Stomach smooth muscle (tissue), 2 donors: ENCODE measurements around the gene GET3.

Source experiments
- H3K27ac ChIP-seq: one replicate; pipeline ENCODE4 v1.7.0; 2013; ENCODE audit warnings: mild to moderate bottlenecking, low read length, inconsistent platforms
- H3K27me3 ChIP-seq, 2 donors: one replicate each; pipeline ENCODE4 v1.7.0; 2013; ENCODE audit warnings: low read length in 2 of 2; ENCODE audit not compliant: insufficient read depth in 2 of 2, control insufficient read depth in 1 of 2
- H3K36me3 ChIP-seq, 2 donors: one replicate each; pipeline ENCODE4 v1.7.0; 2013; ENCODE audit warnings: low read length in 2 of 2; ENCODE audit not compliant: control insufficient read depth in 2 of 2, insufficient read depth in 2 of 2
- H3K4me1 ChIP-seq: one replicate; pipeline ENCODE4 v1.7.0; 2013; ENCODE audit warnings: low read length; ENCODE audit not compliant: control insufficient read depth, insufficient read depth
- H3K4me3 ChIP-seq, 2 donors: one replicate each; pipeline ENCODE4 v1.7.0; 2013; ENCODE audit warnings: low read length in 2 of 2
- H3K9ac ChIP-seq, 2 donors: one replicate each; pipeline ENCODE4 v1.7.0; 2013; ENCODE audit warnings: low read length in 2 of 2, mild to moderate bottlenecking in 1 of 2
- H3K9me3 ChIP-seq, 2 donors: one replicate each; pipeline ENCODE4 v1.7.0; 2013; ENCODE audit warnings: low read length in 2 of 2; ENCODE audit not compliant: control insufficient read depth in 2 of 2
- donor health status: healthy.
- donor health status: Pancreatic carcinoma.

The GET3 gene

DNA sequence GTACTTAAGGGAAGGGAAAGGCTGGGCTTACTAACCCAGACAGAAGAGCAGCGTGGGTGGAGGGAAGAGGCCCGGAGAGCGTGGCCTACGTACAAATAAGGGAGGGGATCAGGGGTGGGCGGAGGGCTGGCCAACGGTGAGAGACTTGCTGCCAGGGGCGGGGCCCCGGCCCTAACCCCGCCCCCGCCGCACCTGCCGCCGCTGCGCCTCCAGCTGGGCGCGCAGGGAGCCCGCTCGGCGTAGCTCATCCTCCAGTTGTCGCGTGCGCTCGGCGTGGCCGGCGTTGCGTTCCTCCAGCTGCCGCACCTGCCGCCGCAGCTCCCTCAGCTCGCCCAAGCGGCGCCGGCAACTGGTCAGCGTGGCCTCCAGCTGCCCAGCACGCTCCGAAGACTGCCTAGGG lies 32.4 kb downstream of the GET3 start:
- Histone ChIP-seq H3K4me1 (peaks cover 3% of the 10 kb centered on the region), H3K9ac (no peak overlapping the region), H3K27me3 (no peaks in the 10 kb centered on the region), H3K4me3 (no peak overlapping the region), H3K9me3 (no peaks in the 10 kb centered on the region), H3K36me3 (peaks cover 0 to 2% of the 10 kb centered on the region in 2 donors), H3K27ac (no peak overlapping the region)

DNA sequence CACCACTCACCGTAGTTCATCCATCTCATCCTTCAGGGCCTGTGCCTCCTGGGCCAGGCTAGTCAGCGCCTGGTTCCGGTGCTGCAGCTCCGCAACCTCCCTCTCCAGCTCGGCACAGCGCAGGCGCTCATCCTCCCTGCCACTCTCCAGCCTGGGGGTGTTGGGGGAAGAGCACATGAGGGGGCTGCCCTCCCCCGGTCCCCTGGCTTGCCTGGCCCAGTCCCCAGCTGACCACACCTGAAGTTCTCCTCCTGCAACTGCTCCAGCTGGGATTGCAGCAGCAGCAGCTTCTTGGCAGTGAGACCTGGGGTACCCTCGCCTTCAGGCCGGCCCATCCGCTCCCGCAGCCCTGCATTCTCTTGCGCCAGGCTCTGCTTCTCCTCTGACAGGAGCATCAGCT lies 33.6 kb downstream of the GET3 start:
- Histone ChIP-seq H3K9me3 (no peaks in the 10 kb centered on the region), H3K27me3 (no peaks in the 10 kb centered on the region), H3K36me3 (peaks cover 0 to 2% of the 10 kb centered on the region in 2 donors), H3K27ac (no peak overlapping the region), H3K4me1 (peaks cover 9% of the 10 kb centered on the region), H3K9ac (no peak overlapping the region), H3K4me3 (no peak overlapping the region)

DNA sequence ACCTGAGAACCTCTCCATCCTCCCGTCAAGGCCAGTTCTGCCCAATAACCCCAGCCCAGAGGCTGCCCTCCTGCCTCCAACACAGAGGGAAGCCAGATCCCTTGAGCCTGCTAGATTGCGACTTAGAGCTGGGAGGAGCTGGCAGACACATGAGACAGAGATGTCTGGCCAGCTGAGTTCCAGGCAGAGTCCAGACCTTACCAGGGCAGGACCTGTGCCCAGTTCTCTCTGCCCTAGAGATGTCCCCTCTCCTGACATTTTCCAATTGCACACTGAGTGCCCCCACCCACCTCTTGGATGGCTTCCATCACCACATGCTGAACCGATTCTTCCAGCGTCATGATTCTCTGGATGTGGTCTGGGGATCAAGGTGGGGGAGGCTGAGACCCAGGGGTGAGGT lies 35.0 kb downstream of the GET3 start:
- H3K9ac ChIP-seq = no peak overlapping the region
- no peak overlapping the region for H3K27ac ChIP-seq
- peaks cover 12% of the 10 kb centered on the region for H3K4me1 ChIP-seq
- H3K36me3 ChIP-seq = peaks cover 0 to 2% of the 10 kb centered on the region in 2 donors
- no peak overlapping the region for H3K4me3 ChIP-seq
- no peaks in the 10 kb centered on the region for H3K9me3 ChIP-seq
- no peaks in the 10 kb centered on the region for H3K27me3 ChIP-seq

DNA sequence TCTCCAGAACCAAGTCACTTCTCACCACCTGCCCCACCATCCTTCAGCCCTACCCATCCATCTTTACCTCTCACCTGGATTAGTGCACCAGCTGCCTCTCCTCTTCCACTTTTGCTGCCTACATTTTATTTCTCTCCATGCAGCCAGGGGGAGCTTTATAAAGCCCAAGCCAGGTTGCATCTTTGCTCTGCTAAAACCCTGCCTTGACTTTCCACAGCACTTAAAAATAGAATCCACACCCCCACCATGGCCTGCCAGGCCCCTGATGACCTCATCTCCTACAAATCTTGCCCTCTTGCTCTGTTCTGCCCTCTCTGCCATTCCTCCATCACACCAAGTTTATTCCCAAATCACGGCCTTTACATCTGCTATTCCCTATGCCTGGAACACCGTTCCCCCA lies 36.3 kb downstream of the GET3 start:
- no peaks in the 10 kb centered on the region for H3K9me3 ChIP-seq
- no peak overlapping the region for H3K4me3 ChIP-seq
- peaks cover 25% of the 10 kb centered on the region for H3K4me1 ChIP-seq
- H3K9ac ChIP-seq = no peak overlapping the region
- H3K27me3 ChIP-seq = no peaks in the 10 kb centered on the region
- H3K36me3 ChIP-seq = peaks cover 0 to 2% of the 10 kb centered on the region in 2 donors
- no peak overlapping the region for H3K27ac ChIP-seq

DNA sequence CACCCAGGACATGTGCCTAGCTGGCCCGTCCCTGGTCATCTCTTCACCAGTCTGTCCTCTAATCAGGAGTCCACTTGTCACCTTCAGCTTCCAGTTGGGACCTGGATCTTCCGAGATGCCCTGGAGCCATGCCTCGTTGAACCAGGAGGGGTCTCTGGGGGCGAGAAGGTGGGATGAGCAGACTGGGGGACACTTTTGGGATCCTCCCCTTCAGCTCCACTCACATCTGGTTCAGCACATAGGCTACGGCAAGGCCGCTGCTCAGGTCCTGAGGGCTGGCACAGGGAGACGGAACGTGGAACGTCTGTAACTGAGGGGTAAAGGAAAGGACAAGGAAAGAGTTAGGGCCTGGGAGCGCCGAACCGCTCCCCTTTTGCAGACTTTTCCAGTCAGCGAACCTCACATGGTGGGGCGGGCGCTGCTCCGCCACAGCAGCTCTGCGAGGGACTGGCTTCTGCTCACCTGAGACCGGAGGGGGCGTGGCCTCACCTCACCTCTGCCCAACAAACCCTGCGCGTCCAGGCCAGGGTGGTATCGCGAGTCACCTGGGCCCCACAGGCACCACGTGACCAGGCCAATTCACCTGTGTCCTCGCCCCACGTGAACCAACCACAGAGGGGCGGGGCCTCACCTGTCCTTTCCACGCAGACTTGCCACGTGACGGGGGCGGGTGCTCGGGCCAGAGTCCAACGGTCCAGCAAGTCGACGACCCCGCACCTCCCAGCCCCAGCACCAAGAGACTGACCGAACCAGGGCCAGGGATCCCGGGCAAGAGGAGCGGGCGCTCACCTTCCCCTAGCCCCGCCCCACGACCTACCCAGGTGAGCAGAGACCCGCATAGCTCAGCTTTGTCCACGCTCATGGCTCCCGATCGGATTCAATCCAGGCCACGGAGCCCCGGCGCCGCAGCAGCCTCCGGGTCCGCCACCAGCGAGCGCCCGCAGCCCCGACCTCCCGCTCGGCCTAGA lies 37.6 kb downstream of the GET3 start, which contains the start of gene HOOK2:
HOOK2 (minus strand) TSS at position 965 of the 968 bp plus-strand sequence; CDS start at position 862, 103 bp downstream.
- Histone ChIP-seq H3K27me3 (no peaks in the 10 kb centered on the region), H3K9me3 (no peaks in the 10 kb centered on the region), H3K4me1 (peaks cover 36% of the 10 kb centered on the region), H3K4me3 (peak within 1 kb of the TSS; percentile 73 to 84), H3K9ac (peak within 1 kb of the TSS; percentile 64 to 65), H3K27ac (no peak within 1 kb of the TSS), H3K36me3 (peaks cover 0 to 2% of the 10 kb centered on the region in 2 donors)

DNA sequence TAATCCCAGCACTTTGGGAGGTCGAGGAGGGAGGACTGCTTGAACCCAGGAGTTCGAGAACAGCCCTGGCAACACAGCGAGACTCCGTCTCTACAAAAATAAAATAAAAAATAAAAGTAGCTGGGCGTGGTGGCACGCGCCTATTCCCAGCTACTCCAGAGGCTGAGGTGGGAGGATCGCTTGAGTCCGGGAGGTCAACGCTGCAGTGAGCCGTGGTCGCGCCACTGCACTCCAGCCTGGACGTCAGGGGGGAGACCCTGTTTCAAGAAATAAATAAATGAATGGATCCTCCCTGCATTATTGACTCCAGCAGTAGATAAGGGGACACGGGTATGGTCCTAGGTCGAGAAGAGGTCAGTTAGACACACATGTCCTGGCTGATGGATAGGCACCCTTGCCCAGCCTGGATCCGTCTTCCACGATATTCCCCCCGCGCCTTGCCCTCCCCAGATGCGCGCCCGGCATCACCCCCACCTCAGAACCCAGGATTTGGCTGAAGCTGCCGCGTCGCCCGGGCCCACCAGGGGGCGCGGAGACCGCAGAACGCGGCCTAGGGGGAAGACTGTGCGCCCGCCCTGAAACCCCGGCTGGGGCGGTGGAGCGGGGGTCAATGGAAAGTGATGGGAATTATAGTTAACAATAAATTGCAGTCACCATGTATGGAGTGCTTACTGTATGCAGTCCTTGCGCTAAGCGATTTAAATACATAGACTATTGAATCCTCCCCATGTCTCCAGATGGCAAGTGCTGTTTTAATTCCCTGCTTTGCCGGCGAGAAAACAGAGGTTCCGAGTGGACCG lies 40.1 kb downstream of the GET3 start:
- Histone ChIP-seq H3K9me3 (no peaks in the 10 kb centered on the region), H3K27me3 (no peaks in the 10 kb centered on the region), H3K9ac (peak overlapping the region; percentile 76 to 93), H3K4me1 (peaks cover 43% of the 10 kb centered on the region), H3K36me3 (no peaks in the 10 kb centered on the region), H3K4me3 (peak overlapping the region; percentile 79 to 94), H3K27ac (peak overlapping the region; percentile 95)

DNA sequence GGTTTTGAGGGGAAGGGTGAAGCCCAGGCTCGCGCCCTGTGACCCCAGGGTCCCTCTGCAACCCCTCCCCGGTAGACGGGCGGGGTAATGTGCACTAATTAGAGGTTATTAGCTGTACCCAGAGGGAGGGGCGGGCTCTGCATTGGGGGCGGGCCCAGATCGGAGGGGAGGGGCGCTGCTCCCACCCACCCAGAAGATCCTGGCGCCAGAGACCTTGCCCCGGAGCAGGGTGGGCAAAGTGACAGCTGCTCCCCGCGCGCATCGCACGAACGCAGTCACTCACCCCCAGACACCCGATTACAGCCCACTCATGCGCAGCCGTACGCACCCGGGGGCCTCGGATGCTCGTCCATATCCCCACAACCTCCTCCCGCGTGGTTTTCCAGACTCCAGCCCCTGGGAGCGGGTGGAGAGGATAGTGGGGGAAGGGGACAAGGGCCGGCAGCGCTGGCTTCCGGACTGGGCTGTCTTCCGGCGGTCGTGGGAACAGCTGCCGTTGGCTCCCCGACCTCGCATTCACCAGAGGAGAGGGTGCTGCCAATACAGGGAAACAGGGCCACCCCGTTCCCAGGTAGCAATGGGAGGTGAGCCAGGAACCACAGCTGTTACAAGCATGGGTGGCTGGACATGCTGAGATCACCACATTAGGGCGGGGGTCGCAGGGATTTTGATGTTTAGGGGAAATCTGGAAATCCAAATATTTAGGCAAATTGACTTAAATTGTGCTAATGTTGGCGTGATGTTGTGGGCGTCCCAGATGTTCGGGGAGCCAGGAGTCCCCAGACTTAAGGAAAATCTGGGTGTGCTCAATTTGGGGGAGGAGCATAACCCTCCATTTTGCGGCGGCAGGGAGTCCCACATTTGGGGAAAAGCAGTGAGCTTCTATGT lies 41.0 kb downstream of the GET3 start:
- H3K27me3 ChIP-seq = no peaks in the 10 kb centered on the region
- peak overlapping the region; percentile 95 for H3K27ac ChIP-seq
- H3K36me3 ChIP-seq = no peaks in the 10 kb centered on the region
- H3K9me3 ChIP-seq = no peaks in the 10 kb centered on the region
- H3K4me3 ChIP-seq = peak overlapping the region; percentile 79 to 94
- H3K4me1 ChIP-seq = peaks cover 50% of the 10 kb centered on the region
- H3K9ac ChIP-seq = peak overlapping the region; percentile 76 to 93

DNA sequence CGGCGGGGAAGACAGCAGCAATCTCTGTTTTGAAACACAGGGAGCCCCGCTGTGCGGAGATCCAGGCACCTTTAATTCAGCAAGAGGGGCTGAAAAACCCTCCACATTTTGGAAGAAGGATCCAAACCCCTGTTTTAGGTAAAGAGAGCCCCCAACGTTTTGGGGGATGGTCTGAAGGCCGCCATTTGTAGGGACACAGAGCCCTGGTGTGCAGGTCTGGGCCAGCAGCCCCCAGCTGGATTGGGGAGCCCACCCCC lies 41.5 kb downstream of the GET3 start:
- peak overlapping the region; percentile 79 to 94 for H3K4me3 ChIP-seq
- peak overlapping the region; percentile 76 to 93 for H3K9ac ChIP-seq

DNA sequence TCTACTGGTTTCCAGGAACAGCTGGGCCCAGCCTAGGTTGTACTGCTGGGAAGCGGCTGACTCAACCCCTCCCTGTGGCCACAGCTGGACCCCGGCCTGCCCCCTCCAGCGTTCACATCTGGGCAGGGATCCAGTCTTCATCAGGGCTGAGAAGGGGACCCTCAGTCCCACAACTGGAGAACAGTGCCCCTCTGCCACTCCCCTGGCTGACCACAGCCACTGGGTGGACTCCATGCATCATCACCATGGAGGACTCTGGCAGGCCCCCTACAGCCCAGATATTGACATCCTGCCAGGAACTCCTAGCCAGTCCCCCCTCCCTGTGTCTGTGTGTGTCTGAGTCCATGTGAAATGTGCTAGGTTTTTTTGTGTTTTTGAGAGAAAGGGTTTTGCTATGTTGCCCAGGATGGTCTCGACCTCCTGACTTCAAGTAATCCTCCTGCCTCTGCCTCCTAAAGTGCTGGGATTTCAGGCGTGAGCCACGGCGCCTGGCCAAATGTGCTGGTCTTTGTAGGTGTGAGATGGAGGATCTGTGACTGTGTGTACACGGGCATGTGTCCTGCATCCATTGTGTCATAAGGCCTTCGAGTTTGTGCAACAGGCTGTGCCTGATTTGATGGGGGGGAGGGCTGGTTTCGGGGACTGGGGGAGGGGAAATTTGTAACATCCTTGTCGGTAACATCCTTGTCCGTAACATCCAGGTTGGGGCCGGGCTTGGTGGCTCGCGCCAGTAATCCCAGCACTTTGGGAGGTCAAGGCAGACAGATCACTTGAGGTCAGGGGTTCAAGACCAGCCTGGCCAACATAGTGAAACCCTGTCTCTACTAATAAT lies 42.1 kb downstream of the GET3 start:
- Histone ChIP-seq H3K4me1 (peaks cover 59% of the 10 kb centered on the region), H3K9me3 (no peaks in the 10 kb centered on the region), H3K9ac (peak overlapping the region; percentile 76 to 93), H3K27ac (peak overlapping the region; percentile 95), H3K36me3 (no peaks in the 10 kb centered on the region), H3K4me3 (peak overlapping the region in 1 of 2 donors; percentile 79), H3K27me3 (no peaks in the 10 kb centered on the region)

More for the DNA sequence above, 41.5 kb downstream of the GET3 start:
- no peaks in the 10 kb centered on the region for H3K27me3 ChIP-seq
- H3K36me3 ChIP-seq = no peaks in the 10 kb centered on the region
- H3K27ac ChIP-seq = peak overlapping the region; percentile 95
- H3K4me1 ChIP-seq = peaks cover 56% of the 10 kb centered on the region
- H3K9me3 ChIP-seq = no peaks in the 10 kb centered on the region

DNA sequence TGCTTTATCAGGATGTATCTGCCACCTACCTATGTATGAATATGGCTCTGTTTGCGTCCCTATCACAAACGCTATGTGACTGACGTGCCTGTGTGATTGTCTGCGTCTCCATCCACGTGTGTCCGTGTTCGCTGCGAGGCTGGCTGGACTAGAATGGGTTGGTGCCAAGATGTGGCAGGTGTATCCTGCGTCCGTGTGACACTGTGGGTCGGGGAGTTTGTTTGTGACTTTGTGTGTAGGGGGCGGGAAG lies 44.8 kb downstream of the GET3 start:
- Histone ChIP-seq H3K36me3 (no peaks in the 10 kb centered on the region), H3K27me3 (no peaks in the 10 kb centered on the region), H3K9ac (peak overlapping the region; percentile 74 to 94), H3K4me3 (peak overlapping the region; percentile 33 to 78), H3K4me1 (peaks cover 66% of the 10 kb centered on the region), H3K9me3 (no peaks in the 10 kb centered on the region), H3K27ac (peak overlapping the region; percentile 100)
